ENCODE data around the gene ARL4D.

The ARL4D gene, protein sequence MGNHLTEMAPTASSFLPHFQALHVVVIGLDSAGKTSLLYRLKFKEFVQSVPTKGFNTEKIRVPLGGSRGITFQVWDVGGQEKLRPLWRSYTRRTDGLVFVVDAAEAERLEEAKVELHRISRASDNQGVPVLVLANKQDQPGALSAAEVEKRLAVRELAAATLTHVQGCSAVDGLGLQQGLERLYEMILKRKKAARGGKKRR

DNA sequence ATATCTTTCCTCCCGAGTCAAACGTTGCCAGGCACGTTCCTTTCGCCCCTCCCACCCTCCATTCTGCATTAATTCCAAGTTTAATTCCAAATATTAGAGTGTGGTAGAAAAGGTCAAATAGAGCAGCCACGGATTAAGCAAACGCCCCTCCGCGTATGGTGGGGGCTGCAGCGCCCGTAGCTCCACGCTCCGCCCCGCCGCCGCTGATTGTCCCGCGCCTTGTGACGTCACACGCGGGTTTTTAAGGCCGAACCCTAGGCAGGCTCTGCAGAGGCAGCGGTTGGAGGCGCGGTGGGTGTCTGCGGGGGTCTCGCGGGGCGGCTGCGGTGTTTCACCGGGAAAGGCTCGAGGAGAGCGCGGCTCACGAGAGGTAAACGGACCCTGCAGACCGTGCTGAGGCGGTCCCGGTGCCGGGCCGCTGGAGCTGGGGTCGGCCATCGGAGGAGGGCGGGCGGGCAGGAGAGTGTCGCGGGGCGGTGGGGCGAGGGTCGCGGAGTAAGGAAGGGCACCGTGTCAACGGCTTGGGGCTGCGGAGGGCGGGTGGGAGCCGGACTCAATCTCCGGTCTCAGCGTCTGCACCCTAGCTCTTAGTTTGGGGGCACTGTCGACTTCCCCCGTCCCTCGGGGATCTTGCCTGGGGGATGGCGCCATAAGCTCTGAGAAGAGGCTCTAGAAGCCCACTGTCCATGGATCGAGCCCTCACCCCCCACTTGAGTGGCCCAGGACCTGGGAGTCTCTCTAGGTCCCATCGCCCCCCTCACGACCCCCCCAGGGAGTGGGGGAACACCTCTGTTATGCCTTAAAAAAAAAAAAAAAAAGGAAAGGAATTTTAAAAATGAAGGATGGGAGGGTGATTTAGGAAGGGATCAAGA, at the start of gene ARL4D:
Gene ARL4D, plus strand, starts transcription at position 270 of the 872 bp plus-strand sequence. CDS start 740 bp downstream, outside the sequence.
- peaks cover 34% of the 10 kb centered on the region for H3K4me1 Mint-ChIP-seq

GRCh38 chr17:43349142-43349541, 49.7 kb upstream of the ARL4D start:
- DNase-seq, result no peak
- H3K4me1 Mint-ChIP-seq, result peaks cover 18% of the 10 kb centered on the region
- H3K27ac Mint-ChIP-seq, result no peak overlapping the region
- H3K4me3 Mint-ChIP-seq, result no peak overlapping the region
- no peak for ATAC-seq
- H3K9me3 Mint-ChIP-seq, result peaks cover 20 to 45% of the 10 kb centered on the region in 2 donors
- H3K27me3 Mint-ChIP-seq, result no peaks in the 10 kb centered on the region

More for the DNA sequence above, at the start of gene ARL4D:
- ATAC-seq, result peak; percentile 84
- Mint-ChIP-seq H3K4me3 (peak within 1 kb of the TSS; percentile 92 to 97), H3K27ac (peak within 1 kb of the TSS; percentile 97 to 99), H3K27me3 (no peaks in the 10 kb centered on the region), H3K9me3 (no peaks in the 10 kb centered on the region)
- DNase-seq, result peak; percentile 76 to 78

DNA sequence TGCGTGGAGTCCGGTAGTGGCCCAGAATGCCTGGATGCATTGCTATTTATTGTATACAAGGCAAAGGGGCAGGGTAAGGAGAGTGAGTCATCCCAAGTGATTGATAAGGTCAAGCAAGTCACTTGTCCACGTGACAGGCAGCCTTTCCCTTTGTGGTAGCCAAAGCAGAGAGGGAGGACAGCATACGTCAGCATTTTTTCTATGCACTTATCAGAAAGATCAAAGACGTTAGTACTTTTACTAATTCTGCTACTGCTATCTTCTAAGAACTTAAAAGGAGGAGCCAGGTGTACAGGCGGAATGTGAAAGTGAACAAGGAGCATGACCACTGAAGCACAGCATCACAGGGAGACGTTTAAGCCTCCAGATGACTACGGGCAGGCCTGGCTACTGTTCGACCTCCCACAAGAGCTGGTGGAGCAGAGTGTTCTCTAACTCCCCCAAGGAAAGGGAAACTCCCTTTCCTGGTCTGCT, 47.9 kb upstream of the ARL4D start:
- ATAC-seq, result no peak
- Mint-ChIP-seq H3K4me3 (no peak overlapping the region), H3K27me3 (no peaks in the 10 kb centered on the region), H3K9me3 (peaks cover 20 to 45% of the 10 kb centered on the region in 2 donors), H3K27ac (no peak overlapping the region), H3K4me1 (peaks cover 18% of the 10 kb centered on the region)
- no peak for DNase-seq

DNA sequence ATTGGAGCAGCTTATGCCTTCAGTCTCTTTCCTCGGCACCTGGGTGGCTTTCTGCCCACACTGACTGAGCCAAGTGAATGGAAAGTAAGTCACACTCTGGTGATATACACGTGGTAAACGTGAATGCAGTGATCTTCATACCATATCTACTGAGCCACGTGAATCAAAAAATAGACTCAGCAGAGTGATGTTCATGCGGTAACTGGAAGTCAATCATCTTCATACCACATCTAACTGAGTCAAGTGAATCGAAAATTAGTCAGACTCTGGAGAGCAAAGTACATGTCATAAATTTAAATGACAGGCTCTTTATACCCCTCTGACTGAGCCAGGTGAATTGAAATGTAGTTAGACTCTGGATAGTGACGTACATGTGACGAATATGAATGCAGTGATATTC, 47.1 kb upstream of the ARL4D start:
- Mint-ChIP-seq H3K4me1 (peaks cover 18% of the 10 kb centered on the region), H3K27ac (no peak overlapping the region), H3K27me3 (no peaks in the 10 kb centered on the region), H3K4me3 (no peak overlapping the region), H3K9me3 (peaks cover 20 to 45% of the 10 kb centered on the region in 2 donors)
- DNase-seq (no peak), ATAC-seq (no peak)

GRCh38 chr17:43352579-43353331, 46.0 kb upstream of the ARL4D start:
- Mint-ChIP-seq H3K9me3 (peaks cover 16 to 34% of the 10 kb centered on the region in 2 donors), H3K4me1 (peaks cover 19% of the 10 kb centered on the region), H3K27ac (no peak overlapping the region), H3K4me3 (no peak overlapping the region), H3K27me3 (no peaks in the 10 kb centered on the region)
- DNase-seq (no peak), ATAC-seq (no peak)

DNA sequence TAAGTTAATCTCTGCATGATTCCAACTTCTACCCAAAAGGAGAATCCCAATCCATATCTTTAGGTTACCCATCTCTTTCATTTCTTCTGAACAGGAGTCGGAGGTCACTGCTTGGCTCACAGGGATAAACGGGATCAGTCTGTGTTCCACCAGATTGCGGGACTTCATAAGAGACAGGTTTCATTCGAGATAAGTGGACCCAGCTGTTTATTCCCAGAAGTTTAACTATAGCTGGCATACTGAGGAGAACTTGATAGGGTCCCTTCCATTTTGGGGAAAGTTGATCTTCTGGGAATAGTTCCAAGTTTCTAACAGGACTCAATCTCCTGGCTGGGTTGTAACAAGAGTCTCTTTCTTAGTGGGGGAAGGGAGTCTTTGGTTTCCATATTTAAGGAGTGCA, 45.4 kb upstream of the ARL4D start:
- Mint-ChIP-seq H3K4me3 (no peak overlapping the region), H3K9me3 (peaks cover 16 to 28% of the 10 kb centered on the region in 2 donors), H3K27ac (no peak overlapping the region), H3K27me3 (no peaks in the 10 kb centered on the region), H3K4me1 (peaks cover 25% of the 10 kb centered on the region)
- ATAC-seq (no peak), DNase-seq (no peak)

GRCh38 chr17:43354371-43354770, 44.4 kb upstream of the ARL4D start:
- H3K4me1 Mint-ChIP-seq, result peaks cover 32% of the 10 kb centered on the region
- no peaks in the 10 kb centered on the region for H3K27me3 Mint-ChIP-seq
- peaks cover 10 to 18% of the 10 kb centered on the region in 2 donors for H3K9me3 Mint-ChIP-seq
- no peak for ATAC-seq
- DNase-seq, result no peak
- H3K4me3 Mint-ChIP-seq, result no peak overlapping the region
- no peak overlapping the region for H3K27ac Mint-ChIP-seq

DNA sequence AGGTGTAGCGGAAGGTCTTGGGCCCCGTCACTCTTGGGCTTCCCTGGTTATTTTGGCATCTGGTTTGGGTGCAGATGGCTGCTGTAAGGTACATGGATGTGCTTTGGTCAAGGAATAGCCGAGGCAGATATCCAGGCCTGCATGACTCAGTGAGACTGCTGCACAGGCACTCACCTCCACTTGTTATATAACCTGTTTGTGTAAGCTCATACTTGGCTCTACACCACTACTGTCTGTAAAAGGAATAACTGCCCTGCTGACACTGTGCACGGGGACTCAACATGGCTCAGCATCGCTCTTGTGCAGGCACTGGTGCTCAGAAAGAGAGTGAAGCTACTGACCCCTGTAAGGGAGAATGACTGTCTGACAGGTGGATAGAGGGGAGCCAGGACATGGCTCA, 42.3 kb upstream of the ARL4D start:
- H3K27ac Mint-ChIP-seq, result no peak overlapping the region
- DNase-seq (no peak), ATAC-seq (no peak)
- no peaks in the 10 kb centered on the region for H3K27me3 Mint-ChIP-seq
- no peak overlapping the region for H3K4me3 Mint-ChIP-seq
- peaks cover 53% of the 10 kb centered on the region for H3K4me1 Mint-ChIP-seq
- no peaks in the 10 kb centered on the region for H3K9me3 Mint-ChIP-seq

DNA sequence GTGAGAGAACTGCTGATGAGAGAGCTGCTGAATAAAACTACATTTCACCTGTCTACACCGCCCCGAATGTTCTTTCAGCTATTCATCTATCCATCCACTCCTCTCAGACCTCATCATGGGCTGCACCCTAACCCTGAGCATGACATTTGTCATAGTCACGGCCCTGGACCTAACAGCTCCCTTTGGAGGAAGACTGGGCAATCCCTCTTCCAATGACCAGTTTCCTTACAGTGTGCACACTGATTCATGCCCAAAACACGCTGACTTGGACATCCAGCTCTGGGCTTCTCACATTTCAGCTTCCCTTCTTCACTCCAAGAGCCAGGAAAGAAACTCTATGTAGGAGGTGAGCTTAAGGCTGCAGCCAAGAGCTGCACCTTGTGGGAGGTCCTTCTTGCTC, 41.8 kb upstream of the ARL4D start:
- Mint-ChIP-seq H3K27ac (no peak overlapping the region), H3K9me3 (no peaks in the 10 kb centered on the region), H3K27me3 (no peaks in the 10 kb centered on the region), H3K4me1 (peaks cover 56% of the 10 kb centered on the region), H3K4me3 (no peak overlapping the region)
- no peak for ATAC-seq
- no peak for DNase-seq

- no peak for ATAC-seq
- H3K4me3 Mint-ChIP-seq, result peak overlapping the region; percentile 78 to 84
- no peaks in the 10 kb centered on the region for H3K9me3 Mint-ChIP-seq
- DNase-seq, result peak in 1 of 2 donors; percentile 36
- no peaks in the 10 kb centered on the region for H3K27me3 Mint-ChIP-seq
- peak overlapping the region; percentile 100 for H3K27ac Mint-ChIP-seq
- H3K4me1 Mint-ChIP-seq, result peaks cover 51% of the 10 kb centered on the region
Observed at GRCh38 chr17:43359469-43360110, 39.2 kb upstream of the ARL4D start.

GRCh38 chr17:43360376-43360738, 38.4 kb upstream of the ARL4D start:
- ATAC-seq, result peak; percentile 78
- peak overlapping the region; percentile 100 for H3K27ac Mint-ChIP-seq
- peaks cover 59% of the 10 kb centered on the region for H3K4me1 Mint-ChIP-seq
- H3K4me3 Mint-ChIP-seq, result peak overlapping the region; percentile 78 to 84
- no peaks in the 10 kb centered on the region for H3K27me3 Mint-ChIP-seq
- H3K9me3 Mint-ChIP-seq, result no peaks in the 10 kb centered on the region
- DNase-seq, result peak; percentile 84 to 89

- DNase-seq (peak; percentile 93 to 95), ATAC-seq (peak; percentile 87)
- Mint-ChIP-seq H3K27me3 (no peaks in the 10 kb centered on the region), H3K27ac (peak overlapping the region; percentile 100), H3K9me3 (no peaks in the 10 kb centered on the region), H3K4me3 (peak overlapping the region; percentile 78 to 84), H3K4me1 (peaks cover 62% of the 10 kb centered on the region)
Observed at GRCh38 chr17:43360739-43361505, 37.9 kb upstream of the ARL4D start.

- no peak overlapping the region for H3K27ac Mint-ChIP-seq
Observed at GRCh38 chr17:43363181-43363925, 35.4 kb upstream of the ARL4D start.

DNA sequence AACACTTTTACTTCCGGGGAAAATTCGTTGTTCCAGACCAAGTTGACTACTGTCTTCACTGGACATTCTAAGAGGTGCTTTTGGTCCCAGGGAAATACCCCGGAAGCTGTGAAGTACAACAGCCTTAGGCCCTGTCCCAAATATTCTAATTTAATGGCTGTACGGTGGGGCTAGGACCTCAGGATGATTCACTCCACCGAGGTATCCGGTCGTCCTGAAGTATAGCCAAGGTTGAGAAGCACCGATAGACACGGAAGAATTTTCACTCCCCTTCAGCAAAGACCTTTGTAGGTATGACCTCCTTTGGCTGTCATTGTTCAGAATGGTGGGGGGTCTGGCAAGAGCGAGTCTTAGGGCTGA, 34.9 kb upstream of the ARL4D start:
- DNase-seq (no peak), ATAC-seq (no peak)
- H3K27ac Mint-ChIP-seq, result no peak overlapping the region
- H3K4me3 Mint-ChIP-seq, result no peak overlapping the region
- H3K9me3 Mint-ChIP-seq, result no peaks in the 10 kb centered on the region
- H3K4me1 Mint-ChIP-seq, result peaks cover 74% of the 10 kb centered on the region
- no peaks in the 10 kb centered on the region for H3K27me3 Mint-ChIP-seq

More at GRCh38 chr17:43363181-43363925, 35.4 kb upstream of the ARL4D start:
- DNase-seq, result no peak
- peaks cover 74% of the 10 kb centered on the region for H3K4me1 Mint-ChIP-seq
- ATAC-seq, result no peak
- no peak overlapping the region for H3K4me3 Mint-ChIP-seq
- H3K9me3 Mint-ChIP-seq, result no peaks in the 10 kb centered on the region
- no peaks in the 10 kb centered on the region for H3K27me3 Mint-ChIP-seq
